ENCODE measurements around the gene SURF2. TPM values are rescaled to one million over a fixed set of nuclear protein-coding genes. Genes with fewer than 3 reads are reported as not detected.
A peak's percentile ranks its signal among the peaks of the same experiment; 100 is the strongest.

SURF2 gene
- total RNA-seq, 1 experiment from 2014 or later: 18.1 TPM

GRCh38 chr9:133393399-133393798 is 37.0 kb downstream of the SURF2 start:
- Histone ChIP-seq H3K9me2 (ENCODE audit: insufficient read depth) (no peaks in the 10 kb centered on the region), H2AFZ (no peak overlapping the region), H3F3A (ENCODE audit: insufficient read depth, low read depth) (no peaks in the 10 kb centered on the region), H4K20me1 (ENCODE audit: insufficient read depth) (no peaks in the 10 kb centered on the region), H3K27me3 (ENCODE audit: insufficient read depth, low read depth) (peaks cover 56% of the 10 kb centered on the region), H3K4me1 (replicated peaks; ENCODE audit: insufficient read depth) (no peaks in the 10 kb centered on the region), H3K27ac (no peak overlapping the region), H3K4me2 (no peak overlapping the region), H3K79me2 (ENCODE audit: low read depth) (no peaks in the 10 kb centered on the region), H3K4me3 (no peak overlapping the region), H3K36me3 (ENCODE audit: low read depth) (no peaks in the 10 kb centered on the region), H3K9me3 (ENCODE audit: insufficient read depth, low read depth) (no peaks in the 10 kb centered on the region)
- BruUV-seq (replicated peaks): no TSS peak
- no peak for DNase-seq
- no peak for TF ChIP-seq EZH2 (IDR thresholded peaks at IDR 0.05; ENCODE audit: low read depth)
- TF ChIP-seq, protein P1, sequence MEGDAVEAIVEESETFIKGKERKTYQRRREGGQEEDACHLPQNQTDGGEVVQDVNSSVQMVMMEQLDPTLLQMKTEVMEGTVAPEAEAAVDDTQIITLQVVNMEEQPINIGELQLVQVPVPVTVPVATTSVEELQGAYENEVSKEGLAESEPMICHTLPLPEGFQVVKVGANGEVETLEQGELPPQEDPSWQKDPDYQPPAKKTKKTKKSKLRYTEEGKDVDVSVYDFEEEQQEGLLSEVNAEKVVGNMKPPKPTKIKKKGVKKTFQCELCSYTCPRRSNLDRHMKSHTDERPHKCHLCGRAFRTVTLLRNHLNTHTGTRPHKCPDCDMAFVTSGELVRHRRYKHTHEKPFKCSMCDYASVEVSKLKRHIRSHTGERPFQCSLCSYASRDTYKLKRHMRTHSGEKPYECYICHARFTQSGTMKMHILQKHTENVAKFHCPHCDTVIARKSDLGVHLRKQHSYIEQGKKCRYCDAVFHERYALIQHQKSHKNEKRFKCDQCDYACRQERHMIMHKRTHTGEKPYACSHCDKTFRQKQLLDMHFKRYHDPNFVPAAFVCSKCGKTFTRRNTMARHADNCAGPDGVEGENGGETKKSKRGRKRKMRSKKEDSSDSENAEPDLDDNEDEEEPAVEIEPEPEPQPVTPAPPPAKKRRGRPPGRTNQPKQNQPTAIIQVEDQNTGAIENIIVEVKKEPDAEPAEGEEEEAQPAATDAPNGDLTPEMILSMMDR (conservative IDR thresholded peaks at IDR 0.05): no peak
- CTCF ChIA-PET: no interaction called here
- intact Hi-C loops (cut with micrococcal nuclease; ENCODE audit: unreplicated experiment): no loop called here
- POLR2A ChIA-PET (ENCODE audit: unreplicated experiment): no interaction called here

GRCh38 chr9:133394687-133395271 is 38.4 kb downstream of the SURF2 start:
- no peaks in the 10 kb centered on the region for H3K79me2 ChIP-seq (ENCODE audit: low read depth)
- CTCF ChIA-PET: no interaction called here
- no peak for DNase-seq
- no peak overlapping the region for H3K4me2 ChIP-seq
- no peak overlapping the region for H3K4me3 ChIP-seq
- H3K9me2 ChIP-seq (ENCODE audit: insufficient read depth): no peaks in the 10 kb centered on the region
- no peak overlapping the region for H2AFZ ChIP-seq
- intact Hi-C loops (cut with micrococcal nuclease; ENCODE audit: unreplicated experiment): no loop called here
- BruUV-seq (replicated peaks): no TSS peak
- no peaks in the 10 kb centered on the region for H4K20me1 ChIP-seq (ENCODE audit: insufficient read depth)
- H3K4me1 ChIP-seq (replicated peaks; ENCODE audit: insufficient read depth): no peaks in the 10 kb centered on the region
- no peaks in the 10 kb centered on the region for H3K9me3 ChIP-seq (ENCODE audit: insufficient read depth, low read depth)
- no peaks in the 10 kb centered on the region for H3F3A ChIP-seq (ENCODE audit: insufficient read depth, low read depth)
- TF ChIP-seq EZH2 (IDR thresholded peaks at IDR 0.05; ENCODE audit: low read depth): no peak
- TF ChIP-seq, protein P1 (conservative IDR thresholded peaks at IDR 0.05): no peak
- POLR2A ChIA-PET (ENCODE audit: unreplicated experiment): interaction anchor here (0.5 to 0.7 kb wide), 2 partner anchors 21 to 47 kb away, joined by 3 to 5 read pairs; no protein-coding TSS in a partner anchor
- no peak overlapping the region for H3K27ac ChIP-seq
- no peaks in the 10 kb centered on the region for H3K36me3 ChIP-seq (ENCODE audit: low read depth)
- peaks cover 48% of the 10 kb centered on the region for H3K27me3 ChIP-seq (ENCODE audit: insufficient read depth, low read depth)

- Histone ChIP-seq H3K79me2 (ENCODE audit: low read depth) (no peaks in the 10 kb centered on the region), H2AFZ (no peak overlapping the region), H3K9me3 (ENCODE audit: insufficient read depth, low read depth) (no peaks in the 10 kb centered on the region), H4K20me1 (ENCODE audit: insufficient read depth) (no peaks in the 10 kb centered on the region), H3K27me3 (ENCODE audit: insufficient read depth, low read depth) (peaks cover 41% of the 10 kb centered on the region), H3K4me3 (no peak overlapping the region), H3F3A (ENCODE audit: insufficient read depth, low read depth) (no peaks in the 10 kb centered on the region), H3K36me3 (ENCODE audit: low read depth) (no peaks in the 10 kb centered on the region), H3K4me1 (replicated peaks; ENCODE audit: insufficient read depth) (no peaks in the 10 kb centered on the region), H3K27ac (no peak overlapping the region), H3K9me2 (ENCODE audit: insufficient read depth) (no peaks in the 10 kb centered on the region), H3K4me2 (no peak overlapping the region)
- no peak for DNase-seq
- BruUV-seq (replicated peaks): no TSS peak
- intact Hi-C loops (cut with micrococcal nuclease; ENCODE audit: unreplicated experiment): no loop called here
- ChIA-PET POLR2A (ENCODE audit: unreplicated experiment) (interaction anchor here (0.5 kb wide), 1 partner anchor 53 kb away, joined by 6 read pairs; no protein-coding TSS in a partner anchor), CTCF (no interaction called here)
- TF ChIP-seq, protein P1 (conservative IDR thresholded peaks at IDR 0.05): peak; percentile 30; the same call in 1 of the 2 replicates
- TF ChIP-seq EZH2 (IDR thresholded peaks at IDR 0.05; ENCODE audit: low read depth): no peak
Observed at GRCh38 chr9:133396952-133397351, 40.6 kb downstream of the SURF2 start.
